GM23338 (cell line): ENCODE results near the gene RBFOX1. TPM values are rescaled to one million over a fixed set of nuclear protein-coding genes. Genes with fewer than 3 reads are reported as not detected.

Experiments
- ATAC-seq: fragments of 200-7000 bp; cut with Tn5 transposase; 3 replicates; pipeline ENCODE4 v1.9.1; 2020
- DNase-seq: peaks from one replicate; pipeline ENCODE4 v3.0.0-alpha.2; 2015; ENCODE audit warnings: low spot score
- H2AFZ ChIP-seq: fragments of 200-600 bp; sonication (generic); 2 replicates; pipeline ENCODE4 v1.8.0; 2016; ENCODE audit warnings: antibody characterized with exemption, mild to moderate bottlenecking, moderate library complexity
- H3F3A ChIP-seq: fragments of 200-600 bp; sonication (generic); replicated peaks from 2 replicates; pipeline ENCODE4 v1.8.0; 2017; ENCODE audit warnings: antibody characterized with exemption, mixed run types, low read depth
- H3K27ac ChIP-seq: fragments of 200-600 bp; sonication (generic); 2 replicates; pipeline ENCODE4 v1.6.1; 2016; ENCODE audit warnings: low read depth
- H3K27me3 ChIP-seq: fragments of 200-600 bp; sonication (generic); 2 replicates; pipeline ENCODE4 v1.8.0; 2016; ENCODE audit warnings: mild to moderate bottlenecking, mixed run types, moderate library complexity; ENCODE audit not compliant: insufficient read depth
- H3K36me3 ChIP-seq: fragments of 200-600 bp; sonication (generic); 2 replicates; pipeline ENCODE4 v1.8.0; 2016; ENCODE audit warnings: mild to moderate bottlenecking; ENCODE audit not compliant: insufficient read depth
- H3K4me1 ChIP-seq: fragments of 200-600 bp; sonication (generic); 2 replicates; pipeline ENCODE4 v1.8.0; 2016; ENCODE audit warnings: mild to moderate bottlenecking, moderate library complexity; ENCODE audit not compliant: insufficient read depth
- H3K4me2 ChIP-seq: fragments of 200-600 bp; sonication (generic); 2 replicates; pipeline ENCODE4 v1.7.1; 2017; ENCODE audit warnings: mixed run types
- H3K4me3 ChIP-seq: fragments of 200-600 bp; sonication (generic); 2 replicates; pipeline ENCODE4 v1.6.1; 2016; ENCODE audit warnings: mixed run types
- H3K79me2 ChIP-seq: fragments of 200-600 bp; sonication (generic); replicated peaks from 2 replicates; pipeline ENCODE4 v1.8.0; 2017; ENCODE audit warnings: mild to moderate bottlenecking; ENCODE audit not compliant: insufficient read depth
- H3K9me2 ChIP-seq: fragments of 200-600 bp; sonication (generic); 2 replicates; pipeline ENCODE4 v1.8.0; 2017; ENCODE audit not compliant: insufficient read depth
- H4K20me1 ChIP-seq: fragments of 200-600 bp; sonication (generic); replicated peaks from 2 replicates; pipeline ENCODE4 v1.8.0; 2017; ENCODE audit warnings: mild to moderate bottlenecking; ENCODE audit not compliant: insufficient read depth
- H3K27ac Mint-ChIP-seq: 2 replicates; pipeline ENCODE4 v1.8.0; 2020; ENCODE audit warnings: inconsistent platforms, mild to moderate bottlenecking, moderate library complexity, mixed read lengths
- H3K27me3 Mint-ChIP-seq: 3 replicates; pipeline ENCODE4 v1.8.0; 2022; ENCODE audit warnings: low read depth, mild to moderate bottlenecking, moderate library complexity, mixed read lengths, inconsistent platforms; ENCODE audit not compliant: insufficient read depth, poor library complexity
- H3K36me3 Mint-ChIP-seq: 3 replicates; pipeline ENCODE4 v1.8.0; 2021; ENCODE audit warnings: low read depth, mild to moderate bottlenecking, inconsistent platforms, moderate library complexity, mixed read lengths
- H3K4me1 Mint-ChIP-seq: 3 replicates; pipeline ENCODE4 v1.8.0; 2020; ENCODE audit warnings: mild to moderate bottlenecking, inconsistent platforms, mixed read lengths
- H3K4me3 Mint-ChIP-seq: 3 replicates; pipeline ENCODE4 v1.8.0; 2021; ENCODE audit warnings: moderate library complexity, mild to moderate bottlenecking, inconsistent platforms, mixed read lengths
- H3K9me3 Mint-ChIP-seq: 3 replicates; pipeline ENCODE4 v1.8.0; 2020; ENCODE audit warnings: moderate library complexity, mild to moderate bottlenecking, inconsistent platforms, mixed read lengths
- CREB1 ChIP-seq: fragments of 250-450 bp; sonication (Bioruptor Pico); IDR thresholded peaks from 2 replicates; pipeline ENCODE4 v1.5.0; 2020; ENCODE audit warnings: low read depth, mild to moderate bottlenecking, moderate library complexity
- EZH2 ChIP-seq: fragments of 200-600 bp; sonication (generic); IDR thresholded peaks from one replicate; pipeline ENCODE4 v1.8.0; 2017; ENCODE audit warnings: antibody characterized with exemption, mild to moderate bottlenecking, low read depth; ENCODE audit not compliant: unreplicated experiment
- EZH2phosphoT487 ChIP-seq: fragments of 200-600 bp; sonication (generic); IDR thresholded peaks from one replicate; pipeline ENCODE4 v1.8.1; 2018; ENCODE audit warnings: antibody characterized with exemption; ENCODE audit not compliant: unreplicated experiment
- JUNB ChIP-seq: IDR thresholded peaks from one replicate; pipeline ENCODE4 v1.6.1; 2016; ENCODE audit warnings: antibody characterized with exemption; ENCODE audit not compliant: unreplicated experiment
- NANOG ChIP-seq: IDR thresholded peaks from 2 replicates; pipeline ENCODE4 v1.6.1; 2016; ENCODE audit warnings: antibody characterized with exemption, borderline replicate concordance
- POLR2AphosphoS5 ChIP-seq: IDR thresholded peaks from 2 replicates; pipeline ENCODE4 v1.6.1; 2016; ENCODE audit warnings: antibody characterized with exemption, low read depth
- STAT1 ChIP-seq: IDR thresholded peaks from one replicate; pipeline ENCODE4 v1.6.1; 2016; ENCODE audit warnings: antibody characterized with exemption; ENCODE audit not compliant: unreplicated experiment
- ZNF114 ChIP-seq: fragments of 250-450 bp; sonication (Bioruptor Pico); IDR thresholded peaks from 2 replicates; pipeline ENCODE4 v1.5.0; 2020; ENCODE audit warnings: mild to moderate bottlenecking, moderate library complexity
- ZNF331 ChIP-seq: fragments of 250-450 bp; sonication (Bioruptor Pico); IDR thresholded peaks from 2 replicates; pipeline ENCODE4 v1.5.0; 2020; ENCODE audit warnings: low read depth, mild to moderate bottlenecking, moderate library complexity
- polyA plus RNA-seq: library from polyadenylated mRNA; unstranded; fragments of >200 nt; fragmentation: Nextera tagmentation; extraction: Ambion mirVana; gene quantifications from 2 replicates; pipeline ENCODE4 v1.2.1, GENCODE V29; 2016
- total RNA-seq: library from RNA; depleted of rRNA; stranded (reverse); fragments of >200 nt; shearing (Covaris generic); gene quantifications from 2 replicates; pipeline ENCODE4 v1.2.3, GENCODE V29; 2014
- TF ChIP-seq, protein P1 (sequence below): fragments of 250-450 bp; sonication (Bioruptor Pico); IDR thresholded peaks from 2 replicates; pipeline ENCODE4 v1.5.0; 2020; ENCODE audit warnings: mild to moderate bottlenecking, moderate library complexity
- TF ChIP-seq, protein P2 (sequence below): IDR thresholded peaks from one replicate; pipeline ENCODE4 v1.6.1; 2018; ENCODE audit warnings: antibody characterized with exemption; ENCODE audit not compliant: unreplicated experiment
- TF ChIP-seq, protein P3 (sequence below), 2 experiments: fragments of 200-600 bp in 1 of 2; sonication (generic) in 1 of 2; conservative IDR thresholded peaks; 2 replicates each; pipeline versions ENCODE4 v1.5.1 to v1.6.1; 2016 to 2017; ENCODE audit warnings: antibody characterized with exemption in 2 of 2, low read depth in 2 of 2, mild to moderate bottlenecking in 2 of 2, moderate library complexity in 1 of 2
- TF ChIP-seq, protein P4 (sequence below): IDR thresholded peaks from 2 replicates; pipeline ENCODE4 v1.6.1; 2016; ENCODE audit warnings: antibody characterized with exemption

RBFOX1 gene
- total and polyA plus RNA-seq, 2 experiments from 2014 or later: 2.5 to 3.6 TPM

DNA sequence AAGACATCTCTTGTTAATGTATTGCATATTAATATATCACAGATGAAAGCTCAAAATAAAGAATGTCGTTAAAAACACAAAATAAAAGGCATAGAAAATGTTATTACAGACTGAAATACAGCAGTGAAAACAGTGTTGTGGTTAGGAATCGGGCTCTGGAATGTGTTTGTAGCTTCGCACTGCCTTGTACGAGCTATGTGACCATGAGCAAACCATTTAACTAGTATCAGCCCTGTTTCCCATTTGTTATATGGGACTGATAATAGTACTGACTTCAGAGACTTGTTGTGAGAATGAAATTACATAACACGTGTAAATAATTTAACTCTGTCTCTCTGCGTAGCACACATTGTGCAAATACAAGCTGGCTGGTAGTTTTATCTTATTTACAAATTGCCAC, 648 bp upstream of the RBFOX1 start (continued):
- TF ChIP-seq ZNF331 (CRISPR knock-in tag): no peak

DNA sequence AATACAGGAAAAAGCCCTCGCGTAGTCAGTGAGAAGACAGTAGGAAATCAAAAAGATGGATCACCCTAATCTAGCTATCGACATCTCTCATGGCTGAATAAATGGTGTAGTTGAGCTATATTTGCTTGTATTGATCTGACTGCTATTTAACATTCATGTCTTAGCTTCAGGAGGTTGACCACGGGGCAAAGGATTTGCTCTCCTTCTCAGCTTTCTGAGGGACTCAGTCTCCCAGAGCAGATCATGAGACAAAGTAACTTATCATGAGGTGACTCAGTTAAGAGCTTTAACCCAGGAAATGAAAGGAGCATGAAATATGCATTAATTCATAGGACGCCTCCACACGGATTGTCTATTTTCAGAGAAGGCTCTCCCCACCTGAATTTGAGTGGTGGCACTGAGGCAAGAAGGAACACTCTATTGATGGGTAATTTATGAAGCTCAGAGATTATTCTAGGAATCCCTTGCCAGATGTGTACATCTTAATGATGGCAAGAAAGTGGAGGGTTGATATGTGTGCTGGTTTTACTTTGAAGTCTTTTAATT, 608 bp downstream of the RBFOX1 start:
- Histone ChIP-seq H3K27ac (no peak overlapping the region), H3K27me3 (no peaks in the 10 kb centered on the region), H3K9me2 (no peaks in the 10 kb centered on the region), H3K36me3 (no peaks in the 10 kb centered on the region), H3K79me2 (no peaks in the 10 kb centered on the region), H3K4me3 (no peak overlapping the region), H4K20me1 (no peaks in the 10 kb centered on the region), H2AFZ (no peak overlapping the region), H3F3A (no peaks in the 10 kb centered on the region), H3K4me1 (no peaks in the 10 kb centered on the region), H3K4me2 (no peak overlapping the region)
- no peak overlapping the region for H3K4me3 Mint-ChIP-seq
- H3K27ac Mint-ChIP-seq: no peak overlapping the region
- TF ChIP-seq ZNF331 (CRISPR knock-in tag) (no peak), POLR2AphosphoS5 (no peak), JUNB (no peak), ZNF114 (no peak), EZH2phosphoT487 (no peak), STAT1 (no peak), CREB1 (no peak), NANOG (no peak), EZH2 (no peak)
- TF ChIP-seq, protein P1, sequence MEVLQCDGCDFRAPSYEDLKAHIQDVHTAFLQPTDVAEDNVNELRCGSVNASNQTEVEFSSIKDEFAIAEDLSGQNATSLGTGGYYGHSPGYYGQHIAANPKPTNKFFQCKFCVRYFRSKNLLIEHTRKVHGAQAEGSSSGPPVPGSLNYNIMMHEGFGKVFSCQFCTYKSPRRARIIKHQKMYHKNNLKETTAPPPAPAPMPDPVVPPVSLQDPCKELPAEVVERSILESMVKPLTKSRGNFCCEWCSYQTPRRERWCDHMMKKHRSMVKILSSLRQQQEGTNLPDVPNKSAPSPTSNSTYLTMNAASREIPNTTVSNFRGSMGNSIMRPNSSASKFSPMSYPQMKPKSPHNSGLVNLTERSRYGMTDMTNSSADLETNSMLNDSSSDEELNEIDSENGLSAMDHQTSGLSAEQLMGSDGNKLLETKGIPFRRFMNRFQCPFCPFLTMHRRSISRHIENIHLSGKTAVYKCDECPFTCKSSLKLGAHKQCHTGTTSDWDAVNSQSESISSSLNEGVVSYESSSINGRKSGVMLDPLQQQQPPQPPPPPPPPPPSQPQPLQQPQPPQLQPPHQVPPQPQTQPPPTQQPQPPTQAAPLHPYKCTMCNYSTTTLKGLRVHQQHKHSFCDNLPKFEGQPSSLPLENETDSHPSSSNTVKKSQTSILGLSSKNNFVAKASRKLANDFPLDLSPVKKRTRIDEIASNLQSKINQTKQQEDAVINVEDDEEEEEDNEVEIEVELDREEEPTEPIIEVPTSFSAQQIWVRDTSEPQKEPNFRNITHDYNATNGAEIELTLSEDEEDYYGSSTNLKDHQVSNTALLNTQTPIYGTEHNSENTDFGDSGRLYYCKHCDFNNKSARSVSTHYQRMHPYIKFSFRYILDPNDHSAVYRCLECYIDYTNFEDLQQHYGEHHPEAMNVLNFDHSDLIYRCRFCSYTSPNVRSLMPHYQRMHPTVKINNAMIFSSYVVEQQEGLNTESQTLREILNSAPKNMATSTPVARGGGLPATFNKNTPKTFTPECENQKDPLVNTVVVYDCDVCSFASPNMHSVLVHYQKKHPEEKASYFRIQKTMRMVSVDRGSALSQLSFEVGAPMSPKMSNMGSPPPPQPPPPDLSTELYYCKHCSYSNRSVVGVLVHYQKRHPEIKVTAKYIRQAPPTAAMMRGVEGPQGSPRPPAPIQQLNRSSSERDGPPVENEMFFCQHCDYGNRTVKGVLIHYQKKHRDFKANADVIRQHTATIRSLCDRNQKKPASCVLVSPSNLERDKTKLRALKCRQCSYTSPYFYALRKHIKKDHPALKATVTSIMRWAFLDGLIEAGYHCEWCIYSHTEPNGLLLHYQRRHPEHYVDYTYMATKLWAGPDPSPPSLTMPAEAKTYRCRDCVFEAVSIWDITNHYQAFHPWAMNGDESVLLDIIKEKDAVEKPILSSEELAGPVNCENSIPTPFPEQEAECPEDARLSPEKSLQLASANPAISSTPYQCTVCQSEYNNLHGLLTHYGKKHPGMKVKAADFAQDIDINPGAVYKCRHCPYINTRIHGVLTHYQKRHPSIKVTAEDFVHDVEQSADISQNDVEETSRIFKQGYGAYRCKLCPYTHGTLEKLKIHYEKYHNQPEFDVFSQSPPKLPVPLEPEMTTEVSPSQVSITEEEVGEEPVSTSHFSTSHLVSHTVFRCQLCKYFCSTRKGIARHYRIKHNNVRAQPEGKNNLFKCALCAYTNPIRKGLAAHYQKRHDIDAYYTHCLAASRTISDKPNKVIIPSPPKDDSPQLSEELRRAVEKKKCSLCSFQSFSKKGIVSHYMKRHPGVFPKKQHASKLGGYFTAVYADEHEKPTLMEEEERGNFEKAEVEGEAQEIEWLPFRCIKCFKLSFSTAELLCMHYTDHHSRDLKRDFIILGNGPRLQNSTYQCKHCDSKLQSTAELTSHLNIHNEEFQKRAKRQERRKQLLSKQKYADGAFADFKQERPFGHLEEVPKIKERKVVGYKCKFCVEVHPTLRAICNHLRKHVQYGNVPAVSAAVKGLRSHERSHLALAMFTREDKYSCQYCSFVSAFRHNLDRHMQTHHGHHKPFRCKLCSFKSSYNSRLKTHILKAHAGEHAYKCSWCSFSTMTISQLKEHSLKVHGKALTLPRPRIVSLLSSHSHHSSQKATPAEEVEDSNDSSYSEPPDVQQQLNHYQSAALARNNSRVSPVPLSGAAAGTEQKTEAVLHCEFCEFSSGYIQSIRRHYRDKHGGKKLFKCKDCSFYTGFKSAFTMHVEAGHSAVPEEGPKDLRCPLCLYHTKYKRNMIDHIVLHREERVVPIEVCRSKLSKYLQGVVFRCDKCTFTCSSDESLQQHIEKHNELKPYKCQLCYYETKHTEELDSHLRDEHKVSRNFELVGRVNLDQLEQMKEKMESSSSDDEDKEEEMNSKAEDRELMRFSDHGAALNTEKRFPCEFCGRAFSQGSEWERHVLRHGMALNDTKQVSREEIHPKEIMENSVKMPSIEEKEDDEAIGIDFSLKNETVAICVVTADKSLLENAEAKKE (CRISPR knock-in tag): no peak
- TF ChIP-seq, protein P2, sequence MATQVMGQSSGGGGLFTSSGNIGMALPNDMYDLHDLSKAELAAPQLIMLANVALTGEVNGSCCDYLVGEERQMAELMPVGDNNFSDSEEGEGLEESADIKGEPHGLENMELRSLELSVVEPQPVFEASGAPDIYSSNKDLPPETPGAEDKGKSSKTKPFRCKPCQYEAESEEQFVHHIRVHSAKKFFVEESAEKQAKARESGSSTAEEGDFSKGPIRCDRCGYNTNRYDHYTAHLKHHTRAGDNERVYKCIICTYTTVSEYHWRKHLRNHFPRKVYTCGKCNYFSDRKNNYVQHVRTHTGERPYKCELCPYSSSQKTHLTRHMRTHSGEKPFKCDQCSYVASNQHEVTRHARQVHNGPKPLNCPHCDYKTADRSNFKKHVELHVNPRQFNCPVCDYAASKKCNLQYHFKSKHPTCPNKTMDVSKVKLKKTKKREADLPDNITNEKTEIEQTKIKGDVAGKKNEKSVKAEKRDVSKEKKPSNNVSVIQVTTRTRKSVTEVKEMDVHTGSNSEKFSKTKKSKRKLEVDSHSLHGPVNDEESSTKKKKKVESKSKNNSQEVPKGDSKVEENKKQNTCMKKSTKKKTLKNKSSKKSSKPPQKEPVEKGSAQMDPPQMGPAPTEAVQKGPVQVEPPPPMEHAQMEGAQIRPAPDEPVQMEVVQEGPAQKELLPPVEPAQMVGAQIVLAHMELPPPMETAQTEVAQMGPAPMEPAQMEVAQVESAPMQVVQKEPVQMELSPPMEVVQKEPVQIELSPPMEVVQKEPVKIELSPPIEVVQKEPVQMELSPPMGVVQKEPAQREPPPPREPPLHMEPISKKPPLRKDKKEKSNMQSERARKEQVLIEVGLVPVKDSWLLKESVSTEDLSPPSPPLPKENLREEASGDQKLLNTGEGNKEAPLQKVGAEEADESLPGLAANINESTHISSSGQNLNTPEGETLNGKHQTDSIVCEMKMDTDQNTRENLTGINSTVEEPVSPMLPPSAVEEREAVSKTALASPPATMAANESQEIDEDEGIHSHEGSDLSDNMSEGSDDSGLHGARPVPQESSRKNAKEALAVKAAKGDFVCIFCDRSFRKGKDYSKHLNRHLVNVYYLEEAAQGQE: no peak
- TF ChIP-seq, protein P3, sequence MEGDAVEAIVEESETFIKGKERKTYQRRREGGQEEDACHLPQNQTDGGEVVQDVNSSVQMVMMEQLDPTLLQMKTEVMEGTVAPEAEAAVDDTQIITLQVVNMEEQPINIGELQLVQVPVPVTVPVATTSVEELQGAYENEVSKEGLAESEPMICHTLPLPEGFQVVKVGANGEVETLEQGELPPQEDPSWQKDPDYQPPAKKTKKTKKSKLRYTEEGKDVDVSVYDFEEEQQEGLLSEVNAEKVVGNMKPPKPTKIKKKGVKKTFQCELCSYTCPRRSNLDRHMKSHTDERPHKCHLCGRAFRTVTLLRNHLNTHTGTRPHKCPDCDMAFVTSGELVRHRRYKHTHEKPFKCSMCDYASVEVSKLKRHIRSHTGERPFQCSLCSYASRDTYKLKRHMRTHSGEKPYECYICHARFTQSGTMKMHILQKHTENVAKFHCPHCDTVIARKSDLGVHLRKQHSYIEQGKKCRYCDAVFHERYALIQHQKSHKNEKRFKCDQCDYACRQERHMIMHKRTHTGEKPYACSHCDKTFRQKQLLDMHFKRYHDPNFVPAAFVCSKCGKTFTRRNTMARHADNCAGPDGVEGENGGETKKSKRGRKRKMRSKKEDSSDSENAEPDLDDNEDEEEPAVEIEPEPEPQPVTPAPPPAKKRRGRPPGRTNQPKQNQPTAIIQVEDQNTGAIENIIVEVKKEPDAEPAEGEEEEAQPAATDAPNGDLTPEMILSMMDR (conservative IDR thresholded peaks at IDR 0.05; ENCODE audit: low read depth in 2 of 2): no peak
- TF ChIP-seq, protein P4, sequence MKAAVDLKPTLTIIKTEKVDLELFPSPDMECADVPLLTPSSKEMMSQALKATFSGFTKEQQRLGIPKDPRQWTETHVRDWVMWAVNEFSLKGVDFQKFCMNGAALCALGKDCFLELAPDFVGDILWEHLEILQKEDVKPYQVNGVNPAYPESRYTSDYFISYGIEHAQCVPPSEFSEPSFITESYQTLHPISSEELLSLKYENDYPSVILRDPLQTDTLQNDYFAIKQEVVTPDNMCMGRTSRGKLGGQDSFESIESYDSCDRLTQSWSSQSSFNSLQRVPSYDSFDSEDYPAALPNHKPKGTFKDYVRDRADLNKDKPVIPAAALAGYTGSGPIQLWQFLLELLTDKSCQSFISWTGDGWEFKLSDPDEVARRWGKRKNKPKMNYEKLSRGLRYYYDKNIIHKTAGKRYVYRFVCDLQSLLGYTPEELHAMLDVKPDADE: no peak
- H3K4me1 Mint-ChIP-seq: peaks cover 6% of the 10 kb centered on the region
- H3K36me3 Mint-ChIP-seq: no peaks in the 10 kb centered on the region
- DNase-seq (no peak), ATAC-seq (no peak)
- H3K9me3 Mint-ChIP-seq: peaks cover 5% of the 10 kb centered on the region; the same call in 2 of the 3 replicates
- H3K27me3 Mint-ChIP-seq: no peaks in the 10 kb centered on the region
